ENCODE results near the gene FBRSL1. TPM values are rescaled to one million over a fixed set of nuclear protein-coding genes. Genes with fewer than 3 reads are reported as not detected.
"Not testable (repeated sequence)": the region's sequence is repeated elsewhere in the genome, so short reads cannot be mapped to it uniquely, and the experiment has no call there.

Gene FBRSL1
- total RNA-seq, 4 donors from 2014 or later: 13.8 to 31.5 (median 16.1) TPM

- Histone ChIP-seq H3K36me3 (peaks cover 0 to 47% (median 0%) of the 10 kb centered on the region in 3 donors), H3K4me1 (peaks cover 0 to 27% (median 0%) of the 10 kb centered on the region in 4 donors), H3K9me3 (peaks cover 0 to 8% (median 0%) of the 10 kb centered on the region in 4 donors), H3K27ac (no peak overlapping the region), H3K27me3 (no peaks in the 10 kb centered on the region), H3K4me3 (no peak overlapping the region)
- 89 to 92% methylated on average over 12 to 18 of the region's 21 CpGs for WGBS, 2 donors
- no peak for DNase-seq (ENCODE audit: low spot score in 2 of 2)
- TF ChIP-seq POLR2A (IDR thresholded peaks at IDR 0.05) (no peak), EP300 (IDR thresholded peaks at IDR 0.05) (no peak), CTCF (IDR thresholded peaks at IDR 0.05) (no peak)
Observed at GRCh38 chr12:132528564-132529106, 38.7 kb downstream of the FBRSL1 start.

GRCh38 chr12:132529156-132529839, 39.3 kb downstream of the FBRSL1 start:
- no peak for DNase-seq (ENCODE audit: low spot score in 2 of 2)

GRCh38 chr12:132529906-132530305, 40.0 kb downstream of the FBRSL1 start:
- WGBS, 2 donors: 90 to 95% methylated on average over 10 of the region's 10 CpGs
- H3K27me3 ChIP-seq: no peaks in the 10 kb centered on the region

More at GRCh38 chr12:132529156-132529839, 39.3 kb downstream of the FBRSL1 start:
- H3K36me3 ChIP-seq: peaks cover 0 to 54% (median 0%) of the 10 kb centered on the region in 3 donors
- H3K27ac ChIP-seq: no peak overlapping the region
- H3K27me3 ChIP-seq: no peaks in the 10 kb centered on the region
- peaks cover 0 to 20% (median 0%) of the 10 kb centered on the region in 4 donors for H3K4me1 ChIP-seq
- H3K9me3 ChIP-seq: peaks cover 0 to 8% (median 0%) of the 10 kb centered on the region in 4 donors
- no peak overlapping the region for H3K4me3 ChIP-seq
- no peak for TF ChIP-seq CTCF (IDR thresholded peaks at IDR 0.05)
- no peak for TF ChIP-seq EP300 (IDR thresholded peaks at IDR 0.05)
- no peak for TF ChIP-seq POLR2A (IDR thresholded peaks at IDR 0.05)
- WGBS, 2 donors: 85 to 95% methylated on average over 6 to 11 of the region's 11 CpGs

GRCh38 chr12:132530447-132530846, 40.5 kb downstream of the FBRSL1 start:
- Histone ChIP-seq H3K27ac (no peak overlapping the region), H3K27me3 (no peaks in the 10 kb centered on the region), H3K4me1 (peaks cover 0 to 10% (median 0%) of the 10 kb centered on the region in 4 donors), H3K4me3 (no peak overlapping the region), H3K36me3 (peaks cover 0 to 56% (median 0%) of the 10 kb centered on the region in 3 donors), H3K9me3 (peaks cover 0 to 8% (median 0%) of the 10 kb centered on the region in 4 donors)
- 69 to 88% methylated on average over 5 to 6 of the region's 6 CpGs for WGBS, 2 donors
- TF ChIP-seq POLR2A (IDR thresholded peaks at IDR 0.05): no peak
- DNase-seq (ENCODE audit: low spot score in 2 of 2): no peak

More at GRCh38 chr12:132529906-132530305, 40.0 kb downstream of the FBRSL1 start:
- TF ChIP-seq POLR2A (IDR thresholded peaks at IDR 0.05) (no peak), CTCF (IDR thresholded peaks at IDR 0.05) (no peak), EP300 (IDR thresholded peaks at IDR 0.05) (no peak)
- Histone ChIP-seq H3K4me1 (peaks cover 0 to 14% (median 0%) of the 10 kb centered on the region in 4 donors), H3K36me3 (peaks cover 0 to 57% (median 0%) of the 10 kb centered on the region in 3 donors), H3K9me3 (peaks cover 0 to 8% (median 0%) of the 10 kb centered on the region in 4 donors), H3K27ac (no peak overlapping the region), H3K4me3 (no peak overlapping the region)
- DNase-seq (ENCODE audit: low spot score in 2 of 2): no peak

GRCh38 chr12:132530851-132531250, 40.9 kb downstream of the FBRSL1 start:
- Histone ChIP-seq H3K36me3 (peaks cover 0 to 52% (median 0%) of the 10 kb centered on the region in 3 donors), H3K4me3 (no peak overlapping the region), H3K27me3 (no peaks in the 10 kb centered on the region), H3K27ac (no peak overlapping the region), H3K9me3 (peaks cover 0 to 8% (median 0%) of the 10 kb centered on the region in 4 donors), H3K4me1 (peaks cover 0 to 7% (median 0%) of the 10 kb centered on the region in 4 donors)
- no peak for DNase-seq (ENCODE audit: low spot score in 2 of 2)
- 96 to 98% methylated on average over 5 to 7 of the region's 7 CpGs for WGBS, 2 donors
- TF ChIP-seq CTCF (IDR thresholded peaks at IDR 0.05): no peak
- TF ChIP-seq POLR2A (IDR thresholded peaks at IDR 0.05): no peak
- no peak for TF ChIP-seq EP300 (IDR thresholded peaks at IDR 0.05)

GRCh38 chr12:132532711-132533583, 43.0 kb downstream of the FBRSL1 start:
- not testable (repeated sequence) for H3K27ac ChIP-seq, H3K27me3 ChIP-seq
- WGBS, 2 donors: 90% methylated on average over 19 to 20 of the region's 20 CpGs

More at GRCh38 chr12:132532711-132533583, 43.0 kb downstream of the FBRSL1 start:
- H3K9me3 ChIP-seq; H3K4me3 ChIP-seq; H3K4me1 ChIP-seq; DNase-seq (ENCODE audit: low spot score in 2 of 2): not testable (repeated sequence)
- peaks cover 0 to 41% (median 0%) of the 10 kb centered on the region in 3 donors for H3K36me3 ChIP-seq
